HepG2 (cell line): ENCODE data around the gene MRPL14. TPM values are rescaled to one million over a fixed set of nuclear protein-coding genes. Genes with fewer than 3 reads are reported as not detected.
A peak's percentile ranks its signal among the peaks of the same experiment; 100 is the strongest.

ENCODE experiments used
- ATF7 ChIP-seq, 2 experiments: fragments of 450-650 bp in 1 of 2; sonication (generic) in 1 of 2; formaldehyde crosslinking in 1 of 2; IDR thresholded peaks; 2 replicates each; pipeline versions ENCODE4 v1.4.0 to v1.6.1; 2016 to 2020; ENCODE audit warnings: antibody characterized with exemption in 1 of 2, mild to moderate bottlenecking in 1 of 2, missing genetic modification reagents in 1 of 2
- CC2D1A ChIP-seq: sonication (generic); formaldehyde crosslinking; IDR thresholded peaks from 2 replicates; pipeline ENCODE4 v1.8.1; 2023; ENCODE audit warnings: mild to moderate bottlenecking, missing genetic modification reagents
- FOXA3 ChIP-seq: IDR thresholded peaks from 2 replicates; pipeline ENCODE4 v1.6.1; 2016; ENCODE audit warnings: missing genetic modification reagents, missing compliant biosample characterization
- GZF1 ChIP-seq: sonication (generic); formaldehyde crosslinking; IDR thresholded peaks from 2 replicates; pipeline ENCODE4 v1.5.1; 2020; ENCODE audit warnings: mild to moderate bottlenecking, missing genetic modification reagents
- HES4 ChIP-seq: sonication (generic); formaldehyde crosslinking; IDR thresholded peaks from 2 replicates; pipeline ENCODE4 v1.9.0; 2021; ENCODE audit warnings: mild to moderate bottlenecking, missing genetic modification reagents, borderline replicate concordance
- NCOA2 ChIP-seq: sonication (generic); formaldehyde crosslinking; IDR thresholded peaks from 2 replicates; pipeline ENCODE4 v1.8.0; 2022; ENCODE audit warnings: inconsistent platforms
- NCOR1 ChIP-seq: fragments of 200-600 bp; sonication (generic); IDR thresholded peaks from 2 replicates; pipeline ENCODE4 v1.7.0; 2017; ENCODE audit warnings: antibody characterized with exemption, low read length, borderline replicate concordance
- NR0B2 ChIP-seq: sonication (generic); formaldehyde crosslinking; IDR thresholded peaks from 2 replicates; pipeline ENCODE4 v1.4.0; 2020; ENCODE audit warnings: mild to moderate bottlenecking, missing genetic modification reagents
- RELA ChIP-seq: sonication (generic); formaldehyde crosslinking; IDR thresholded peaks from 2 replicates; pipeline ENCODE4 v1.4.0; 2020; ENCODE audit warnings: missing genetic modification reagents
- SIX4 ChIP-seq: sonication (generic); formaldehyde crosslinking; IDR thresholded peaks from 2 replicates; pipeline ENCODE4 v1.4.0; 2020; ENCODE audit warnings: missing genetic modification reagents
- SNAPC4 ChIP-seq: sonication (generic); formaldehyde crosslinking; IDR thresholded peaks from 2 replicates; pipeline ENCODE4 v1.4.0; 2020; ENCODE audit warnings: mild to moderate bottlenecking, missing genetic modification reagents
- SRY ChIP-seq: sonication (generic); formaldehyde crosslinking; IDR thresholded peaks from 2 replicates; pipeline ENCODE4 v1.8.0; 2022; ENCODE audit warnings: mild to moderate bottlenecking, missing genetic modification reagents
- TEAD3 ChIP-seq: optimal IDR thresholded peaks from 2 replicates; pipeline ENCODE3; 2016; ENCODE audit warnings: borderline replicate concordance
- ZBTB20 ChIP-seq: sonication (generic); formaldehyde crosslinking; IDR thresholded peaks from 2 replicates; pipeline ENCODE4 v1.8.1; 2023; ENCODE audit warnings: missing genetic modification reagents, low read depth, mild to moderate bottlenecking, borderline replicate concordance
- ZBTB7A ChIP-seq: sonication (generic); formaldehyde crosslinking; IDR thresholded peaks from 2 replicates; pipeline ENCODE4 v1.8.0; 2022; ENCODE audit warnings: mild to moderate bottlenecking, missing genetic modification reagents
- ZNF362 ChIP-seq: sonication (generic); formaldehyde crosslinking; IDR thresholded peaks from 2 replicates; pipeline ENCODE4 v1.4.0; 2020; ENCODE audit warnings: missing genetic modification reagents, mild to moderate bottlenecking, borderline replicate concordance
- ZNF710 ChIP-seq: sonication (generic); formaldehyde crosslinking; IDR thresholded peaks from 2 replicates; pipeline ENCODE4 v1.5.0; 2020; ENCODE audit warnings: mild to moderate bottlenecking, missing genetic modification reagents, borderline replicate concordance
- ZNF883 ChIP-seq: sonication (generic); formaldehyde crosslinking; IDR thresholded peaks from 2 replicates; pipeline ENCODE4 v1.5.1; 2020; ENCODE audit warnings: mild to moderate bottlenecking, missing genetic modification reagents; ENCODE audit errors: not compliant biosample characterization
- ZSCAN5A ChIP-seq: sonication (generic); formaldehyde crosslinking; IDR thresholded peaks from 2 replicates; pipeline ENCODE4 v1.8.0; 2022; ENCODE audit warnings: mild to moderate bottlenecking, missing genetic modification reagents, borderline replicate concordance
- polyA plus RNA-seq, 8 experiments: library from polyadenylated mRNA; depleted of rRNA in 3 of 8; stranded (reverse) in 7 of 8; unstranded in 1 of 8; fragments of >200 nt; fragmentation: Illumina TruSeq in 4 of 8; extraction: Trizol in 4 of 8; gene quantifications; 2 replicates each; pipeline versions ENCODE4 v1.2.1 to v1.2.3, GENCODE V29; 2011 to 2016; ENCODE audit warnings: low read depth in 4 of 8, missing spikeins in 1 of 8, mixed read lengths in 1 of 8; ENCODE audit not compliant: insufficient read depth in 1 of 8
- total RNA-seq, 5 experiments: library from RNA; depleted of rRNA; stranded (reverse); fragments of >200 nt; fragmentation: Illumina TruSeq; extraction: Trizol; gene quantifications; 2 replicates each; pipeline ENCODE4 v1.2.3, GENCODE V29; 2016; ENCODE audit warnings: low read depth in 1 of 5

Gene MRPL14
- total and polyA plus RNA-seq, 2 of the 13 experiments (the other 11 are each of a cell fraction or from before 2014, with no cell fraction given) = 157 to 178 TPM

GRCh38 chr6:44096612-44097011 is 30.6 kb downstream of the MRPL14 start (continued):
- TF ChIP-seq SNAPC4 (CRISPR knock-in tag) (no peak), SIX4 (CRISPR knock-in tag) (no peak), ZNF362 (CRISPR knock-in tag) (no peak), TEAD3 (CRISPR knock-in tag) (peak; percentile 77), ZNF883 (CRISPR knock-in tag) (no peak), NR0B2 (CRISPR knock-in tag) (no peak), SRY (no peak), RELA (CRISPR knock-in tag) (no peak), NCOA2 (CRISPR knock-in tag) (no peak), FOXA3 (CRISPR knock-in tag) (peak; percentile 30; the same call in 1 of the 2 replicates), NCOR1 (no peak), ZBTB7A (CRISPR knock-in tag) (no peak), HES4 (CRISPR knock-in tag) (no peak), GZF1 (no peak), ZSCAN5A (CRISPR knock-in tag) (no peak), CC2D1A (no peak), ATF7 (IDR thresholded peaks at IDR 0.05) (no peak), ATF7 (CRISPR knock-in tag; IDR thresholded peaks at IDR 0.05) (no peak), ZNF710 (no peak), ZBTB20 (CRISPR knock-in tag) (no peak)
